Prostate gland (tissue), 2 donors: Measurements from ENCODE around the gene RAD1. TPM values are rescaled to one million over a fixed set of nuclear protein-coding genes. Genes with fewer than 3 reads are reported as not detected.

Experiments used
- DNase-seq: peaks from one replicate; pipeline ENCODE4 v3.0.0-alpha.2; 2019; ENCODE audit warnings: low spot score
- H3K27ac ChIP-seq, 2 donors: fragments of 200-600 bp; sonication (generic); 2 replicates each; pipeline ENCODE4 v1.5.1; 2017 to 2019
- H3K27me3 ChIP-seq: fragments of 200-600 bp; sonication (generic); replicated peaks from 2 replicates; pipeline ENCODE4 v1.5.1; 2019; ENCODE audit not compliant: insufficient read depth
- H3K36me3 ChIP-seq, 2 donors: fragments of 200-600 bp; sonication (generic); 1 replicate in 1 of 2; 2 replicates in 1 of 2; pipeline versions ENCODE4 v1.5.1 to v1.8.1; 2017 to 2019
- H3K4me1 ChIP-seq: fragments of 200-600 bp; sonication (generic); replicated peaks from 2 replicates; pipeline ENCODE4 v1.5.1; 2019
- H3K4me3 ChIP-seq, 2 donors: fragments of 200-600 bp; sonication (generic); 2 replicates each; pipeline ENCODE4 v1.5.1; 2017 to 2019
- H3K9me3 ChIP-seq: fragments of 200-600 bp; sonication (generic); 2 replicates; pipeline ENCODE4 v1.5.1; 2017
- CTCF ChIP-seq, 4 experiments: fragments of 200-600 bp in 2 of 4; fragments of 450-650 bp in 2 of 4; sonication (generic) in 2 of 4; IDR thresholded peaks; 1 replicate in 3 of 4; 2 replicates in 1 of 4; pipeline ENCODE4 v1.5.1; 2016 to 2019; ENCODE audit warnings: antibody characterized with exemption in 4 of 4, mild to moderate bottlenecking in 2 of 4, moderate library complexity in 2 of 4
- POLR2A ChIP-seq: fragments of 450-650 bp; IDR thresholded peaks from one replicate; pipeline ENCODE4 v1.6.1; 2016; ENCODE audit warnings: antibody characterized with exemption, mild to moderate bottlenecking
- POLR2AphosphoS5 ChIP-seq: sonication (generic); formaldehyde crosslinking; IDR thresholded peaks from one replicate; pipeline ENCODE4 v1.6.1; 2017; ENCODE audit warnings: antibody characterized with exemption
- WGBS: methylation state at CpG from one replicate; pipeline ENCODE4 v1.1.5; 2018; 5-methylcytosine and 5-hydroxymethylcytosine counted together
- intact Hi-C: fragments of 100-400 bp; cut with DNase I; formaldehyde crosslinking; loops from one replicate; pipeline ENCODE4 v1.14.2; 2022
- total RNA-seq, 2 donors: library from RNA; depleted of rRNA; stranded (reverse); fragments of >200 nt; gene quantifications; one replicate each; pipeline ENCODE4 v1.1.0, GENCODE V29; 2016

Gene RAD1
- total RNA-seq, 2 donors from 2014 or later: 18.4 to 28.1 TPM

DNA sequence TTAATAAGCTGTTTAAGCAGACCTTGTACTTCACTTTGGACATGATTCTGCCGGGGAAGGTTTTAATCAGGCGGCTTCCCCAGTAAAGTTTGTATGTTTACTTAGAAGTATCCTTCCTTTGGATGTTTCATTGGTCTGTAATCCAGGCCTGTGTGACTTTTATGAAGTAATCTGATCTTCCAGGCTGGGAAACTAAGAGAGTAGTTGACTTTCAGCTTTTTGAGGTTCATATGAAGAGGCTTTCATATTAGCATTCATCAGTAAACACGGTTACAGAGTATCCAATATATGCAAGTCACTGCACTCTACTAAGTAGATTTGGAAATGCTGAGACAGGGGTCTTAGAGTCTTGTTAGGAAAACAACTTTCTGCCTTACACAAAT lies 15.1 kb upstream of the RAD1 start:
- intact Hi-C loops: no loop called here
- Histone ChIP-seq H3K27ac (peak overlapping the region; percentile 91 to 92), H3K4me3 (peak overlapping the region; percentile 81 to 82)

GRCh38 chr5:34929720-34930461 lies 14.6 kb upstream of the RAD1 start:
- Histone ChIP-seq H3K36me3 (no peaks in the 10 kb centered on the region), H3K4me1 (peaks cover 10% of the 10 kb centered on the region), H3K9me3 (no peaks in the 10 kb centered on the region), H3K27me3 (no peaks in the 10 kb centered on the region), H3K4me3 (peak overlapping the region; percentile 81 to 82), H3K27ac (peak overlapping the region; percentile 91 to 92)
- peak; percentile 83 for DNase-seq
- intact Hi-C loops: loop anchor here (5.0 to 10.0 kb wide), 2 partner anchors 933 to 1485 kb away; partner anchors contain the start of gene TARS1
- WGBS: under 1% methylated on average over 49 of the region's 70 CpGs
- TF ChIP-seq POLR2A: peak; percentile 71
- no peak for TF ChIP-seq POLR2AphosphoS5
- peak in 1 of 4 experiments; percentile 5 for TF ChIP-seq CTCF (IDR thresholded peaks at IDR 0.05)

More for the DNA sequence above, 15.1 kb upstream of the RAD1 start:
- WGBS: 1% methylated on average over 3 of the region's 3 CpGs
- Histone ChIP-seq H3K9me3 (no peaks in the 10 kb centered on the region), H3K27me3 (no peaks in the 10 kb centered on the region), H3K36me3 (no peaks in the 10 kb centered on the region), H3K4me1 (peaks cover 10% of the 10 kb centered on the region)
- peak; percentile 23 for DNase-seq
- TF ChIP-seq POLR2AphosphoS5: peak; percentile 29
- TF ChIP-seq CTCF (IDR thresholded peaks at IDR 0.05): no peak

DNA sequence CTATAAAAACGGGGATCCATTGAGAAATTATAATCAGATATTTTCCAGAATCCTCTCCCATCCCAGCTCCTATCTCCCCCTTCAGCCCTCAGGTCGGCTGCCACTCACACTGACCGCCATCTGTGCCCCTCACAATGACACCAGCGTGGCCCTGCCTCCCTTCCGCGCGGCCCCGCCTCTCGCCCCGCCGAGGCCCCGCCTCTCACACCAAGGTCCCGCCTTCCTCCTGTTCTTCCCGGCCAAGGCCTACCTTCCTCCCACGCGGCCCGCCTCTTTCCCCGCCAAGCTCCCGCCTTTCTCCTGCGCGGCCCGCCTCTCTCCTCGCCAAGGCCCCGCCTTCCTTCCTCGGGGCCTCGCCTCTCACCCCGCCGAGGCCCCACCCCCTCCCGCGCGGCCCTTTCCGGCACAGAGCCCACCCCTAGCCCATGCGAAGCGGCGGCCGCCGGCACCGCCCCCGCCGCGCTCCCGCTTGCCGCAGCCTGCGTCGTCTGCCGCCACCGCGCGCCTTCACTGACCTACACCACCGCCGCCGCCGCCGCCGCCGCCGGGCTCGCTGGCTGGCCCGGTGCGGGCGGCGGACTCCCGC lies 13.9 kb upstream of the RAD1 start, which contains the start of gene DNAJC21:
Gene DNAJC21 (plus strand): TSS at position 426 of the 586 bp plus-strand sequence. CDS start 261 bp downstream, outside the sequence.
- peak; percentile 96 for DNase-seq
- intact Hi-C loops: loop anchor here (5.0 to 10.0 kb wide), 2 partner anchors 932 to 1484 kb away; partner anchors contain the start of gene TARS1

DNA sequence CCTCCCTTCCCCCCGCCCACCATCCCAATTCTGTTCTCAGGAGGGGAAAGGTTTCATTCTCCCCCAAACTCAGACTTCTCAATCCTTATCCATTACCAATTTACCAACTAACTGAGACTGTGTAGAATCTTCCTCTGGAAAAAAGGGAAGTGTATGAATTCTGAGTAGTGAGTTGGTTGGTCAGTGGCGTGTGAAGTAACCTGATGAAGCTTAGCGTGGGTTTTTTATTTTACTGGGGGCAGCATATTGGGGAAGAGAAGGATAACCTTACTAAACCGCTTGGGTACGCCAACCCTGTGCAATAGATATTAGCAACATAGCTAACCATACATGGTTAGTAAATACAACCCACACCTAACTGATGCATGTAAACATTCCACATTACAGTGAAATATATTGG lies 13.0 kb upstream of the RAD1 start:
- TF ChIP-seq POLR2A (no peak), POLR2AphosphoS5 (no peak), CTCF (IDR thresholded peaks at IDR 0.05) (no peak)
- Histone ChIP-seq H3K4me1 (peaks cover 10% of the 10 kb centered on the region), H3K27me3 (no peaks in the 10 kb centered on the region), H3K9me3 (no peaks in the 10 kb centered on the region), H3K4me3 (no peak overlapping the region), H3K36me3 (peaks cover 0 to 5% of the 10 kb centered on the region in 2 donors), H3K27ac (no peak overlapping the region)
- WGBS: 93% methylated on average over 5 of the region's 5 CpGs
- DNase-seq: no peak
- intact Hi-C loops: loop anchor here (5.0 to 10.0 kb wide), 2 partner anchors 931 to 1483 kb away; partner anchors contain the start of gene TARS1

More for the DNA sequence above, 13.9 kb upstream of the RAD1 start, which contains the start of gene DNAJC21:
- 2% methylated on average over 46 of the region's 63 CpGs for WGBS
- Histone ChIP-seq H3K36me3 (no peaks in the 10 kb centered on the region), H3K9me3 (no peaks in the 10 kb centered on the region), H3K27ac (peak within 1 kb of the TSS; percentile 91 to 92), H3K4me1 (peaks cover 10% of the 10 kb centered on the region), H3K27me3 (no peaks in the 10 kb centered on the region), H3K4me3 (peak within 1 kb of the TSS; percentile 81 to 82)
- peak; percentile 86 for TF ChIP-seq POLR2AphosphoS5
- TF ChIP-seq POLR2A: no peak

- Histone ChIP-seq H3K27me3 (no peaks in the 10 kb centered on the region), H3K9me3 (no peaks in the 10 kb centered on the region), H3K36me3 (peaks cover 0 to 7% of the 10 kb centered on the region in 2 donors), H3K27ac (no peak overlapping the region), H3K4me3 (no peak overlapping the region), H3K4me1 (peaks cover 10% of the 10 kb centered on the region)
- intact Hi-C loops: loop anchor here (5.0 to 10.0 kb wide), 2 partner anchors 930 to 1483 kb away; partner anchors contain the start of gene TARS1
- no peak for DNase-seq
- TF ChIP-seq POLR2AphosphoS5 (no peak), CTCF (IDR thresholded peaks at IDR 0.05) (no peak), POLR2A (no peak)
- WGBS: 95% methylated on average over 5 of the region's 5 CpGs
Observed at GRCh38 chr5:34927785-34928184, 12.5 kb upstream of the RAD1 start.
